Measurements from ENCODE around the gene POLRMT.

The POLRMT gene

GRCh38 chr19:571566-571974 lies 61.8 kb downstream of the POLRMT start:
- H3K4me3 ChIP-seq (IDR thresholded peaks at IDR 0.05; ENCODE audit: insufficient read depth, low read depth, low read length) = no peak overlapping the region
- no peaks in the 10 kb centered on the region for H3K27me3 ChIP-seq (ENCODE audit: insufficient read depth, low read depth)
- H3K27ac ChIP-seq = peak overlapping the region; percentile 68
- peak overlapping the region; percentile 83 for H3K4me2 ChIP-seq
- H3K79me2 ChIP-seq (ENCODE audit: insufficient read depth, low read depth) = peaks cover 38% of the 10 kb centered on the region
- no peaks in the 10 kb centered on the region for H3K36me3 ChIP-seq (ENCODE audit: insufficient read depth)
- peaks cover 11% of the 10 kb centered on the region for H3K4me1 ChIP-seq (ENCODE audit: low read depth, poor library complexity, severe bottlenecking)
- no peaks in the 10 kb centered on the region for H4K20me1 ChIP-seq (ENCODE audit: insufficient read depth)
- peak overlapping the region; percentile 70; the same call in 1 of the 2 replicates for H2AFZ ChIP-seq (ENCODE audit: low read depth)
- TF ChIP-seq CTCF (conservative IDR thresholded peaks at IDR 0.05; ENCODE audit: low read depth, low read length) = no peak
- H3K9ac ChIP-seq = peak overlapping the region; percentile 60; the same call in 1 of the 2 replicates

- Histone ChIP-seq H3K4me2 (peak overlapping the region; percentile 83; the same call in 1 of the 2 replicates), H3K27ac (peak overlapping the region; percentile 68), H4K20me1 (ENCODE audit: insufficient read depth) (no peaks in the 10 kb centered on the region), H3K9ac (peak overlapping the region; percentile 60; the same call in 1 of the 2 replicates), H3K4me1 (ENCODE audit: low read depth, poor library complexity, severe bottlenecking) (peaks cover 11% of the 10 kb centered on the region), H3K36me3 (ENCODE audit: insufficient read depth) (no peaks in the 10 kb centered on the region), H3K27me3 (ENCODE audit: insufficient read depth, low read depth) (no peaks in the 10 kb centered on the region), H2AFZ (ENCODE audit: low read depth) (peak overlapping the region; percentile 70; the same call in 1 of the 2 replicates), H3K4me3 (IDR thresholded peaks at IDR 0.05; ENCODE audit: insufficient read depth, low read depth, low read length) (no peak overlapping the region), H3K79me2 (ENCODE audit: insufficient read depth, low read depth) (peaks cover 33% of the 10 kb centered on the region)
- no peak for TF ChIP-seq CTCF (conservative IDR thresholded peaks at IDR 0.05; ENCODE audit: low read depth, low read length)
Measured at GRCh38 chr19:570937-571565, 62.3 kb downstream of the POLRMT start.

- Histone ChIP-seq H3K27ac (no peak overlapping the region), H2AFZ (ENCODE audit: low read depth) (no peak overlapping the region), H4K20me1 (ENCODE audit: insufficient read depth) (no peaks in the 10 kb centered on the region), H3K4me3 (IDR thresholded peaks at IDR 0.05; ENCODE audit: insufficient read depth, low read depth, low read length) (no peak overlapping the region), H3K36me3 (ENCODE audit: insufficient read depth) (no peaks in the 10 kb centered on the region), H3K79me2 (ENCODE audit: insufficient read depth, low read depth) (peaks cover 28% of the 10 kb centered on the region), H3K4me1 (ENCODE audit: low read depth, poor library complexity, severe bottlenecking) (peaks cover 11% of the 10 kb centered on the region), H3K9ac (no peak overlapping the region), H3K4me2 (no peak overlapping the region), H3K27me3 (ENCODE audit: insufficient read depth, low read depth) (no peaks in the 10 kb centered on the region)
- TF ChIP-seq CTCF (conservative IDR thresholded peaks at IDR 0.05; ENCODE audit: low read depth, low read length) = no peak
Measured at GRCh38 chr19:570251-570686, 63.1 kb downstream of the POLRMT start.

- Histone ChIP-seq H3K27ac (no peak overlapping the region), H3K9ac (no peak overlapping the region), H3K4me3 (IDR thresholded peaks at IDR 0.05; ENCODE audit: insufficient read depth, low read depth, low read length) (no peak overlapping the region), H3K27me3 (ENCODE audit: insufficient read depth, low read depth) (no peaks in the 10 kb centered on the region), H3K79me2 (ENCODE audit: insufficient read depth, low read depth) (no peaks in the 10 kb centered on the region), H2AFZ (ENCODE audit: low read depth) (no peak overlapping the region), H3K36me3 (ENCODE audit: insufficient read depth) (no peaks in the 10 kb centered on the region), H4K20me1 (ENCODE audit: insufficient read depth) (no peaks in the 10 kb centered on the region), H3K4me1 (ENCODE audit: low read depth, poor library complexity, severe bottlenecking) (no peaks in the 10 kb centered on the region), H3K4me2 (no peak overlapping the region)
- no peak for TF ChIP-seq CTCF (conservative IDR thresholded peaks at IDR 0.05; ENCODE audit: low read depth, low read length)
Measured at GRCh38 chr19:567296-567900, 65.9 kb downstream of the POLRMT start.

Data from KMS-11 (cell line).